HG03457 (cell line): ENCODE data around the gene SLFN11.
A peak's percentile ranks its signal among the peaks of the same experiment; 100 is the strongest.
"Not testable (repeated sequence)": the region's sequence is repeated elsewhere in the genome, so short reads cannot be mapped to it uniquely, and the experiment has no call there.

Experiments
- ATAC-seq: cut with Tn5 transposase; IDR thresholded peaks from one replicate; pipeline ENCODE4 v1.9.1; 2021; ENCODE audit warnings: moderate number of reproducible peaks; ENCODE audit not compliant: unreplicated experiment

The SLFN11 gene

DNA sequence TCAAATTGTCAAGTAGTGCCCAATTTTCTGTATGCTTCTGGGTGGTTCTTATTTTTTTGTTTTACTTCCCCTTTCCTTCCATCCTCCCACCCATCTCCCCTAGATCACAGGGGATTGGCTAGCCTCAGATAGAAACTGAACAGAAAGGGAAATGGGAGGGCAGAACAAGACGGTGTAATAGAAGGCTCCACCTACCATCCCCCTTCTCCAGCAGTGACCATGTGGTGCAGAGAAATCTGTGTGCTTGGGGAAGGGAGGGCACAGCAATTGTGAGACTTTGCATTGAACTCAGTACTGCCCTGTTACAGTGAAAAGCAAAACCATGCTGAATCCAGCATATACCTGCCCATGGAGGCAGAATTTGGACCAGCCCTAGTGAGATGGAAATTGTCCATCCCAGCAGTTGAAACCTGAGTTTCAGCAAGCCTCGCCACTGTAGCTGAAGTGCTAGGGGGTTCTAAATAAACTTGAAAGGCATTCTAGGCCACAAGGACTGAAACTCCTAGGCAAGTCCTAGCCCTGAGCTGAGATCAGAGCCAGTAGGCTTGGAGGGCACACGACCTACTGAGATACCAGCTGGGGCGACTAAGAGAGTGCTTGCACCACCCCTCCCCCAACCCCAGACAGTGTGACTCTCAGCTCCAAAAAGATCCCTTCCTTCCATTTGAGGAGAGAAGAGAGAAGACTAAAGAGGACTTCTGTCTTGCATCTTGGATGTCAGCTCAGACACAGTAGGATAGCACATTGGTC lies 5.2 kb downstream of the SLFN11 start:
- ATAC-seq: peak; percentile 64

DNA sequence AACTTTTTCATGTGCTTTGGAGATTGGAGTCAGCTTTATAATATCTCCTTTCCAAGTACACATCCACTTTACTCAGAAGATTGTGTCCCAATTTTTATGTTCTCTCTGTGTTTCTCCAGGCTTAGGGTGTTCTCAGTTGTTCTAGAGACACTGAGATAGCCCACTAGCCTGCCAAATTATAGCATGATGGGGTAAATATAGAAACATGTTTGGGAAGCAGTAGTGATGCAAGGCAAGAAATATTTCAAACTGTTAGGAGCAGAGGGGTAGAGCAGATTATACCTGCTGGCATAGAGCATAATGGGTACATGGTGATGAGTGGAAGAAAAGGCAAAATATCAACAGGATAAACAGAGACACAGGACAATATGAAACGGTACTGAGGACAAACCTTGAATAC lies 12.4 kb downstream of the SLFN11 start:
- no peak for ATAC-seq

DNA sequence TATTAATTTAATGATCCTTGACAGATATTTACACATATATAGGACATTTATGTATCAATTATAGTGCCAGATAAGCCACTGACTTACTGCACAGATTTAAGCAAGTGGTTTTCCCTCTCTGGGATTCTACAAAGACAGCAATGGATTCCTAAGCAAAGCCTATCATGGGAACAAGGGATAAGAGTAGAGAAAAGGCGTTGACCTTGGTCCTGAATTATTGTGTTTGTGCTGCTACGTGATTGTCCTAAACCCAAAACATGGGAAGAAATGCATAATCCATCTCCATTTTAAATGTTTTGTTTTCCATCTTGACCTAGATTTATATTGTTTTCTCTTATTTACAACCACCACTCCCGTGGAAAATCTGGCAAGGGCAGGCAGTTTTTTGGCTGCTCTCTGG lies 14.0 kb downstream of the SLFN11 start:
- ATAC-seq: no peak

DNA sequence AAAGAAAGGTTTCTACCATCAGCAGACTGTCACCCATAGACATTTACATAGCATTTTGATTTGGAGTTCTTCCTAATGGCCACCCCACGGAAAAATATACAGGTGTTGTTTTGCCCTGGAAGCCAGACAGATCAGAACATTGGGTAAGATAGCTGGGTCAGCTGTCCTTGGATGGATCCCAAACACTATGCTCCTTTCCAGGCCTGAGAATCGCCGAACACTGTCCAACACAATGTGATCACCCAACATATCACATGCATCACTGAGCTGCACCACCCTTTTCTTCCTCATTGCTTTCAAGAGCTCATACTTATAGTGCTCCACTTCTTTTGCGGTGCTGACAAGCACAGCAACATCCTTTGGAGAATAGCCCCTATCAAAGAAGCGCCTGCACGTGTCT lies 21.1 kb downstream of the SLFN11 start:
- no peak for ATAC-seq

DNA sequence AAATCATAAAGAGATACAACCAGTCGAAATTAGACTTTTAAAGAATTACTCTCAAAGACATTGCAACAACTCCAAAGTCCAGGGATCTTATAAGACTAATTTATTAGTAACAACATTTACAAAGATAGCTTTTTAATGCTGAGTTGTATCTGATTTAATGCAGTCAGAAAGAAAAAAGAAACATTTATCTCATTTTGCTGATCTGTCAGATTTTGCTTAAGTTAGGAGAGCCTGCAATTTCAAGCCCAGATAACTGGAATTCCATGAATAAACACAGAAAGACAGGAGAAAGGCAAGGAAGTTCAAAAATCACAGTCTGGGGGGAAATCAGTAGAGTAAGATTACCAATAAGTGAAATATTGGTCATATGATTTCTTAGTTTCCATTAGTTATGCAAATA lies 22.9 kb downstream of the SLFN11 start:
- ATAC-seq: no peak

DNA sequence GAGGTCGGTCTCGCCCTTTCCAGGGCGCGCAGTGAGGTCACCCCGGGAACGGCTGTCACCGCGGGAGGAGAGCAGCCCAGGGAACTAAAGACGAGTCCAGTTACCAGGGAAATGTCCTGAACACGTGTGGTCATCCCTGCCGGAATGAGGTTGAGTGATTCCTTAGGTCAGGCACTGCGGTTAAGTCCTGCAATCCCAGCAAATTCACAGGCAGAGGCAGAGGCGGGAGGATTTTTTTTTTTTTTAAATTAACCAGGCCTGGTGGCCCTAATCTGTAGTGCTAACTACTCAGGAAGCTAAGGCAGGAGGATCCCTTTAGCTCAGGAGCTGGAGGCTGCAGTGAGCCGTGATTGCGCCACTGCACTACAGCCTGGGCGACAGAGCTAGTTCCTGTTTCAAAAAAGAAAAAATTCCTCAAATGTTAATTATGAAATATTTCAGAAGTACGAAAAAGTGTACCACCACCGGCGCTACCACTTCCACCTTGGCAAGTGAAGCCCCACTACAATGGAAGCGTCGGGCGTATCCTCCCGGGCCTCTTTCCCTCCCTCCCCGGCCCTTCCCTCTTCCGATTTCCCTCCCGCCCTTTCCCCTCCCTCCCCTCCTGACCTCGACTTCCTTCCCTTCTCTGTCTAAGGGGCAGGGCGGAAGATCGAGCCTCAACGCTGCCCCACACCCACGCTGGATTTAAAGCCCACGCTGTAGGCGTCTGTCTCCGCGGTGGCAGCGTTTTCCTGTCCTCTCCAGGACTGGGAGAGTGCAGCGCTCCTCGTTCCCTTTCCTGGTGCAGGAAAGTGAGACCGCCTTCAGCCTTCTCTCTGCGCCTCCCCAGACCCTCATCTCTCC lies 27.3 kb downstream of the SLFN11 start:
- ATAC-seq: no peak

DNA sequence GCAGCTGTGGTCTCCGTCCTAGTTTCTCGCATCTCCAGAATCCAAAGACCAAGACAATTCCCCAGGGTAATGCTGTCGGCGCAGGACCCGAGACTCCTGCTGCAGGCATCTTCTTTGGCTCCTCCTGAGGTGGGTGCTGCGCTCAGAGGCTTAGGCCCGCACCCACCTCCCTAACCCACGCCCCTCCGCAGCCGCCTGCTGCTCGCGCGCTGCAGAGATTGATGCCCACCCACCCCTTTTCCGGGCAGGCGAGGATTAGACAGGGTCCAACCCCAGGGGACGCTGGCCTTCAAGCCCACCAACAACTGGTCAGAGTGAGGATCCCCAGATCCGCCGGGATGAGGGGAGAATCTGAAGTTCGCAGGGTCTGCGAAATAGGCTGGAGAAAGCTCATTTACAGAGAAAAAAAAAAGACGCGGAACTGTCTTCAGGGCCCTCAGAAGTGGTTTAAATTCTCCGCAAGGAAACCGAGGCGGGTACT lies 27.9 kb downstream of the SLFN11 start:
- no peak for ATAC-seq

DNA sequence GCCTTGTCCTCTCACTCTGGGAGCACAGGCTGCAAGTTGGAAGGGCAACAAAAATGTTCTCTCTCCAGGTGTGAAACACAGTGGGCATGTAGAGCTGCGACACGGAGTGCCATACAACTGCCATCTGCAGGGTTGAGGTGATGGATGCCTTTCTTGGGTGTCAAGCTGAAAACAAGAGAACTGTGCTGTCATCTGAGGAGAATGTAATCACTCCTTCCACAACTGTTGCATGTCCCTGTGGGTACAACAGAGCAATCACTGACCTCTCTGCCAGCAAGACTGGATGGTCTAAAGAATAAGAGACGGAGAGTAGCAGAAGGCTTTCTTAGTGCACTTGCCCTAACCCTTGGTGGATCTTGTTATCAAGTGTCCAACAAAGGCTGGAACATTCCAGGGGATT lies 29.2 kb downstream of the SLFN11 start:
- no peak for ATAC-seq

DNA sequence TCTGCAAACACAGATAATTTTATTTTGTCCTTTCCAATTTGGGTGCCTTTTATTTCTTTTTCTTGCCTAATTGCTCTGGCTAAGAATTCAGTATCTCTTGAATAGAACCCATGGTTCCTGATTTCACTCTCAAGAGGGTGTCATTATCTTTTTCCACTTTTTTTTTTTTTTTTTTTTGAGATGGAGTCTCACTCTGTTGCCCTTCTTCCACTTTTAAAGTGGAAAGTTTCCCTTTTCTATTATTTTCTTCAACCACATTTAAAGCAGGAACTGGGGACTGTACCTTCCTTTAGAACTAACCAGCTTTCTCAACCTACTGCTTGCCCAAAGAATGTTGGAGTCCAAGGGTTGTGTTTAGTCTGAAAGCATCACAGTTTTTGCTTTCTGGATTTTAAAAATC lies 31.1 kb downstream of the SLFN11 start:
- no peak for ATAC-seq

DNA sequence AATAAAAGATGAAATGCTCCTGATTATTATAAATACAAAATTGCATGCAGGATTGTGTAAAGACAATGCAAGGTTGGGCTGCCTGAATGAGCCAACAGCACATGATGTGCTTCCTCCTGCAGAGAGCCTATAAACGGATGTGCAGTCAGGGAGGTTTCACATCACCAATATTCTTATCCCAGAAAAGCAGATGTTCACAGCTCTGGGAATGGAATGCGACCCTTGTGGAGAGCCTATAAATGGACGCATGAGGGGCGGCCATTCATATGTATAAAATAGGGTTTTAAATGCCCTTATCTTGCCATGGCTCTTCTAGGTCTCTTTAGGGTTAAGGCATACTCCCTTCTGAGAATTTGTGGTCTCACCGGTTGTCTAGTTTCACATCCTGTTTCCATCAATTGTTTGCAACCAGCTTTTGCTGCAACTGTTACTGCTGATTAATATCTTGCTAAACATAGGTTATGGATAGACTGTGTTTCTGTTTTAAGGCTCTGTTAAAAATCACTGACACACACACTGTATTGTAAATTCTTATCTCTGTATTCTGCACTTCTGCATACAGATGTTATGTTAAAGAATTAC lies 31.9 kb downstream of the SLFN11 start:
- no peak for ATAC-seq

DNA sequence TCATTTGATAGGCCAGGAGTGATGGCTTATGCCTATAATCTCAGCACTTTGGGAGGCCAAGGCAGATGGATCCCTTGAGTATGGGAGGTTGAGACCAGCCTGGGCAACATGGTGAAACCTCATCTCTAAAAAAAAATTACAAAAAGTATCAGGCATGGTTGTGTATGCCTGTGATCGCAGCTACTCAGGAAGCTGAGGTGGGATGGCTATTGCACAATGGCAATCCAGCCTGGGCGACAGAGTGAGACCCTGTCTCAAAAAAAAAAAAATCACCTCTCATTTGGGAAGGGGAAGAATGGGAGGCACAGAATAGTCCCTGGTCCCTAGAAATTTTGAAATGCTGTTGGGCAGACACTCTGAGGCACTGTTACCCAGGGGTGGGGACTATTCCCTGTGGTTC lies 35.2 kb downstream of the SLFN11 start:
- ATAC-seq: no peak

DNA sequence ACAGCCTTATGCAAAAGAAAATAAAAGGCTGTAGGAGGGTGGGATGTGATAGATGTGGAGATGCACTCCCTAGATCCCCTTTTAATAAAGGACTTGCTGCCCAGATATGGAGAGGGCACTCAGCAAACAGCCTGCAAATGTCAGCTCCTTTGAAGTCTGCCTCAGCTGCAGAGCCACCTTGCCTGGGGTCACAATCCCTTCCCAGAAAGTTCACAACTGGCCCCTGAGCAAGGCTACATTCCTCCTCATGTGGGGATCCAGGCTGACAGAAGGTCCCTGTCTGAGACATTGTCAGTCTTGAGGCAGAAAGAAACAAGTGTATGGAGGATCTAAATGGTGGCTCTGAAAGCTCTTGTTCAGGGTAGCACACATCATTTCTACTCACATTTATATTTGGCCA lies 36.1 kb downstream of the SLFN11 start:
- ATAC-seq: no peak

DNA sequence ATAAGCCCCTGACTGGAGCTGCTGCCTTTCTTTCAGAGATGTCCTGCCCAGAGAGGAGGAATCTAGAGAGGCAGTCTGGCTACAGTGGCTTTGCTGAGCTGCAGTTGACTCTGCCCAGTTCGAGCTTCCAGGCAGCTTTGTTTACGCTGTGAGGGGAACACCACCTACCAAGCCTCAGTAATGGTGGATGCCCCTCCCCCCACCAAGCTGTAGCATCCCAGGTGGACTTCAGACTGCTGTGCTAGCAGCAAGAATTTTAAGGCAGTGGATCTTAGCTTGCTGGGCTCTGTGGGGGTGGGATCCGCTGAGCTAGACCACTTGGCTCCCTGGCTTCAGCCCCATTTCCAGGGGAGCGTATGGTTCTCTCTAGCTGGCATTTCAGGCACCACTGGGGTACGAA lies 39.8 kb downstream of the SLFN11 start:
- ATAC-seq: not testable (repeated sequence)

DNA sequence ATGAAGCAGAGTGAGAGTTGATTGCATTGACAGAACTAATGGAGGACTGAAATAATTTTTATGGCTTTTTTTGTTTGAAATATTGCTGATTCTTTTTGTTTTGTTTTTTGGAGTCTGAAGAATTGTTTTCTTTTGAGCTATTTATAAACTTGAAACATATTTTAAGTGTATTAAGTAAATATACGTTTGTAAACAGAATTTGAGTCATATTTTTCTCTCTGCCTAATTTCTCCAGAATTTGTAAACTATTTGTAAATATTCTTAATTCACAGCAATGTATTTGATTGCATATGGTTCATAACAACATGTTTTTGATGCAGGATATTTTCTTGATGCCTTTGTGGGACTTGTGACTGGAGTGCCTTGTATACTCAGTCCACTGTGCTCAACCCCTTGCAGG lies 50.7 kb downstream of the SLFN11 start:
- no peak for ATAC-seq

DNA sequence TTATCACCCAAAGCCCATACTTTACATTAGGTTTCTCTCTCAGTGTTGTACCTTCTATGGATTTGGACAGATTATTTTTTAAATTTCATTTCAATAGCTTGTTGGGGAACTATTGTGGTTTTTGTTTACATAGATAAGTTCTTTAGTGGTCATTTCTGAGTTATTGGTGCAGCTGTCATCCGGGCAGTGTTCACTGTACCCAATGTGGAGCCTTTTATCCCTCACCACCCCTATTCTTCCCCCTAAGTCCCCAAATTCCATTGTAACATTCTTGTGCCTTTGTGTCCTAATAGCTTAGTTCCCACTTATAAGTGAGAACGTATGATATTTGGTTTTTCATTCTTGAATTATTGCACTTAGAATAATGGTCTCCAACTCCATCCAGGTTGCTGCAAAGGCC lies 57.5 kb downstream of the SLFN11 start:
- no peak for ATAC-seq

DNA sequence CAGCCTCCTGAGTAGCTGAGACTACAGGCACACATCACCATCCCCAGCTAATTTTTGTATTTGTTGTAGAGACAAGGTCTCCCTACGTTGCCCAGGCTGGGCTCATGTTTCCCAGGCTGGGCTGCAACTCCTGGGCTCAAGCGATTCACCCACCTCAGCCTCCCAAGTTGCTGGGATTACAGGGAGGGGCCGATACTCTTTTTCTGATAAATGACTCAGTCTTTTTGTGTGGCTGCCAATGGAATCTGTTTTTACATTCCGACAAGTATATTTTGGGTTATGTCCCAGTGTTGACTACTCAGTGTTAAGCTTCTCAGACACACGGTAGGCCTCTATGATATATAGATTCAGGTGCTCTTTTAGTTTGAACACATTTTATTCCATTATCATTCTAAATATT lies 58.1 kb downstream of the SLFN11 start:
- no peak for ATAC-seq

DNA sequence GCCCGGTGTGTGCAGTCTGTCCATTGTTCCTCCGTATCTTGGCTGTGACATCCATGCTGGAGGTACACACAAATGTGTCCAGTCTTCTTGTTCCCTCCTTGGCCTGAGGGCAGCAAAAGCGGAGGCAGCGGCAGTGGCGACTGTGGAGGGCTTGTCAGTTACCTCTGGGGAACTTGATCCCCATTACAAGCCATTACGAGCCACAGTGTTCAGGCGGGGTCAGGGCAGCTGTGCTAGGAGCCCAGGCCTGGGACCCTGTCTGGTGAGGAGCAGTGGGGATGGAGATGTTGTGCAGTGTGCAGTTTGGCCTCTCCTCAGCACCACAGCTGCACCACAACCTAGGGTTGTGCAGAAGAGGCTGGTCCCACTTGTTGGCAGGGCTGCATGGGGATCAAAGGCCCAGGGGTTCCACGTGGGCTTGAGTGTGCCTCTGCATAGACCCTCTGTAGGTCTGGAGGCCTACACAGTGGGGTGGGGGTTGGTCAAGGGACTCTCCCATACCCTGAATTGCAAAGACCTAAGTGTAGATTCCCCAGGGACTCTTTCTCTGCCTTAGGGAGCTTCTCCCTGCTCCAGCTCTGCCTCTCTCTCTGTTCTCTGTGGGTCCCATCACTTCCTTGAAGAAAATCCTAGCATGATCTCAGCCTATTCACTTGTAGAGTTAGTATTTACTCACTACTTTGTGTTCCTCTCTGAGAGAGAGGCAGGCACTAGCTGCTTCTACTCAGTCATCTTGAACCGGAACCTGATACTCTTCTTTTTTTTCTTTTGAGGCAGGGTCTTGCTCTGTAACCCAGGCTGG lies 58.8 kb downstream of the SLFN11 start:
- ATAC-seq: no peak

DNA sequence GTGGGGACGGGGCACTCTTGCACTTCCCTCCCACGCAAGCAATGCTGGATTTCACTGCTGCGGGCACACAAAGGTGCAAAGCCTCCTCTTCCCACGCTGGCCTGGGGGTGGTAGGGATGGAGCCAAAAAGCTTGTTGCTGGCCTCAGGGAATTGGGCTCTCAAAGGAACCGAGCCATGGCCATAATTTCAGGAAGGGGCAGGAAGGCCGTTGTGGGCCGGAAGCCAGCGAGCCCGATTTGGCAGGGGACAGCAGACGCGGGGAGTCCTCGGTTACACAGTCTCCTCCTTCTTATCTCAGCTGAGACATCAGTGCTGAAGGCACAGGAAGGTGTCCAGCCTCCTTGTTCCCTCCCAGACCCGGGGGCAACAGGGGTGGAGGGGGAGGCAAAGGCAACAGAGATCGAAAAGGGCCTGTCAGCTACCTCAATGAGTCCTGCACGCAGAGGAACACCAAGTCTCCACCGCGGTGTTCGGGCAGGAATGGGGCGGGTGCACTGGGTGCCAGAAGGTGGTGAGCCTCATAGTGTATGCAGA lies 59.5 kb downstream of the SLFN11 start:
- ATAC-seq: no peak

DNA sequence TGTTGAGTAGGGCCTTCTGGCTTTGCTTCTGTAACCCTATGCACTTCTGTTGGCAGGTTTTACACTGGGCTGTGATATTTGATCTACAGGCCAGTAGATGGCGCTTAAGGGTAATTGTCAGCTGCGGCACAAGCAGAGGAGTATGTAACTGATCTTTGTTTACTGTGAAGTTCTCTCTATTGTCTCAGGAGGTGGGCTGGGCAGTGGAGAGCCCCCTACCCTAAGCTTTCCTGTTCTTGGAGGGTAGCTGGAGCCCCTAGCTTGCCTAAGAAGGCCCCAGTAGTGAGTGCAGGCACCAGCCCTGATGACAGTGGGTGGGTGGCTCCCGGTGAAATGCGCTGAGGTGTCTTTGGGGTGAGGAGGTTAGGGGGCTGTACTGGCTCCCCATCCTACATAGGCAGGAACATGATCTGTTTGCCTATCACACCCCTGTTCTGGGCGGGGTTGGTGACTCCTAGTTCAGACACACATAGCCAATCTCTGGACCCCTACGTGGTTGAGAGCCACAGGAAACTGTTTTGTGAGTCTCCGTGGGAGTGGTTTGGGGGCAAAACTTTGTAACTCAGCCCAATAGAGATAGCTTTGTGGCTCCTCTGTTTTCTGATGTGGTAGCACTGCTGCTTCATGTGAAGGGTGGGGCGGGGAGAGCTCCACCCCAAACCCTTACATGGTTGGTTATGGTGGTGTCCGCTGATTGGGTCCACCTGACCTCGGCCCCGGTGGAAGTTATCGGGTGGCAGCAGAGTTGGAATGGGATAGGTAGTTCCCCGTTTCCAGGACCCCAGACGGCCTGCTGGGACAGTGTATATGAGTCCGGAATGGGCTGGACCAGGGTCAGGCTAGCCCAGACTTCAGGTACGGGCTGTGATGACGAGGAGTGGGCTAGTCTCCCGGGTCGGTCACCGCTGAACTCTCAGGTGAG lies 60.4 kb downstream of the SLFN11 start:
- no peak for ATAC-seq

DNA sequence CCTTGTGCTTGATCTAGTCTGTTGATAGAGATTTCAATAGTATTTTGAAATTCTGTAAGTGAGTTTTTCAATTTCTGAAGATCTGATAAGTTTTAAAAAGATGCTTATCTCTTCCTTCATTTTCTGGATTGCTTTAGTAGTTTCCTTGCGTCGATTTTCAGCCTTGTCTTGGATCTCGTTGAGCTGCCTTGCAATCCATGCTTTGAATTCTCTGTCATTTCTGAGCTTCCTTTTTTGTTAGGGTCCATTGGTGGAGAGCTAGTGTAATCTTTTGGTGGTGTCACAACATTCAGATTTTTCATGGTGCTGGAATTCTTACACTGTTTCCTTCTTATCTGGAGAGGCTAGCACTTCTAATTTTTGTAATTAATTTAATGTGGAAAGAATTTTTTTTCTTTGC lies 61.1 kb downstream of the SLFN11 start:
- no peak for ATAC-seq
